GM23338 (cell line): Measurements from ENCODE around the gene CDH4. TPM values are rescaled to one million over a fixed set of nuclear protein-coding genes. Genes with fewer than 3 reads are reported as not detected.

ENCODE experiments used
- ATAC-seq: fragments of 200-7000 bp; cut with Tn5 transposase; 3 replicates; pipeline ENCODE4 v1.9.1; 2020
- DNase-seq: peaks from one replicate; pipeline ENCODE4 v3.0.0-alpha.2; 2015; ENCODE audit warnings: low spot score
- H2AFZ ChIP-seq: fragments of 200-600 bp; sonication (generic); 2 replicates; pipeline ENCODE4 v1.8.0; 2016; ENCODE audit warnings: antibody characterized with exemption, mild to moderate bottlenecking, moderate library complexity
- H3F3A ChIP-seq: fragments of 200-600 bp; sonication (generic); replicated peaks from 2 replicates; pipeline ENCODE4 v1.8.0; 2017; ENCODE audit warnings: antibody characterized with exemption, mixed run types, low read depth
- H3K27ac ChIP-seq: fragments of 200-600 bp; sonication (generic); 2 replicates; pipeline ENCODE4 v1.6.1; 2016; ENCODE audit warnings: low read depth
- H3K27me3 ChIP-seq: fragments of 200-600 bp; sonication (generic); 2 replicates; pipeline ENCODE4 v1.8.0; 2016; ENCODE audit warnings: mild to moderate bottlenecking, mixed run types, moderate library complexity; ENCODE audit not compliant: insufficient read depth
- H3K36me3 ChIP-seq: fragments of 200-600 bp; sonication (generic); 2 replicates; pipeline ENCODE4 v1.8.0; 2016; ENCODE audit warnings: mild to moderate bottlenecking; ENCODE audit not compliant: insufficient read depth
- H3K4me1 ChIP-seq: fragments of 200-600 bp; sonication (generic); 2 replicates; pipeline ENCODE4 v1.8.0; 2016; ENCODE audit warnings: mild to moderate bottlenecking, moderate library complexity; ENCODE audit not compliant: insufficient read depth
- H3K4me2 ChIP-seq: fragments of 200-600 bp; sonication (generic); 2 replicates; pipeline ENCODE4 v1.7.1; 2017; ENCODE audit warnings: mixed run types
- H3K4me3 ChIP-seq: fragments of 200-600 bp; sonication (generic); 2 replicates; pipeline ENCODE4 v1.6.1; 2016; ENCODE audit warnings: mixed run types
- H3K79me2 ChIP-seq: fragments of 200-600 bp; sonication (generic); replicated peaks from 2 replicates; pipeline ENCODE4 v1.8.0; 2017; ENCODE audit warnings: mild to moderate bottlenecking; ENCODE audit not compliant: insufficient read depth
- H3K9me2 ChIP-seq: fragments of 200-600 bp; sonication (generic); 2 replicates; pipeline ENCODE4 v1.8.0; 2017; ENCODE audit not compliant: insufficient read depth
- H4K20me1 ChIP-seq: fragments of 200-600 bp; sonication (generic); replicated peaks from 2 replicates; pipeline ENCODE4 v1.8.0; 2017; ENCODE audit warnings: mild to moderate bottlenecking; ENCODE audit not compliant: insufficient read depth
- H3K27ac Mint-ChIP-seq: 2 replicates; pipeline ENCODE4 v1.8.0; 2020; ENCODE audit warnings: inconsistent platforms, mild to moderate bottlenecking, moderate library complexity, mixed read lengths
- H3K27me3 Mint-ChIP-seq: 3 replicates; pipeline ENCODE4 v1.8.0; 2022; ENCODE audit warnings: low read depth, mild to moderate bottlenecking, moderate library complexity, mixed read lengths, inconsistent platforms; ENCODE audit not compliant: insufficient read depth, poor library complexity
- H3K36me3 Mint-ChIP-seq: 3 replicates; pipeline ENCODE4 v1.8.0; 2021; ENCODE audit warnings: low read depth, mild to moderate bottlenecking, inconsistent platforms, moderate library complexity, mixed read lengths
- H3K4me1 Mint-ChIP-seq: 3 replicates; pipeline ENCODE4 v1.8.0; 2020; ENCODE audit warnings: mild to moderate bottlenecking, inconsistent platforms, mixed read lengths
- H3K4me3 Mint-ChIP-seq: 3 replicates; pipeline ENCODE4 v1.8.0; 2021; ENCODE audit warnings: moderate library complexity, mild to moderate bottlenecking, inconsistent platforms, mixed read lengths
- H3K9me3 Mint-ChIP-seq: 3 replicates; pipeline ENCODE4 v1.8.0; 2020; ENCODE audit warnings: moderate library complexity, mild to moderate bottlenecking, inconsistent platforms, mixed read lengths
- CREB1 ChIP-seq: fragments of 250-450 bp; sonication (Bioruptor Pico); IDR thresholded peaks from 2 replicates; pipeline ENCODE4 v1.5.0; 2020; ENCODE audit warnings: low read depth, mild to moderate bottlenecking, moderate library complexity
- STAT1 ChIP-seq: IDR thresholded peaks from one replicate; pipeline ENCODE4 v1.6.1; 2016; ENCODE audit warnings: antibody characterized with exemption; ENCODE audit not compliant: unreplicated experiment
- ZNF114 ChIP-seq: fragments of 250-450 bp; sonication (Bioruptor Pico); IDR thresholded peaks from 2 replicates; pipeline ENCODE4 v1.5.0; 2020; ENCODE audit warnings: mild to moderate bottlenecking, moderate library complexity
- ZNF331 ChIP-seq: fragments of 250-450 bp; sonication (Bioruptor Pico); IDR thresholded peaks from 2 replicates; pipeline ENCODE4 v1.5.0; 2020; ENCODE audit warnings: low read depth, mild to moderate bottlenecking, moderate library complexity
- polyA plus RNA-seq: library from polyadenylated mRNA; unstranded; fragments of >200 nt; fragmentation: Nextera tagmentation; extraction: Ambion mirVana; gene quantifications from 2 replicates; pipeline ENCODE4 v1.2.1, GENCODE V29; 2016
- total RNA-seq: library from RNA; depleted of rRNA; stranded (reverse); fragments of >200 nt; shearing (Covaris generic); gene quantifications from 2 replicates; pipeline ENCODE4 v1.2.3, GENCODE V29; 2014
- TF ChIP-seq, protein P1 (sequence below): fragments of 250-450 bp; sonication (Bioruptor Pico); IDR thresholded peaks from 2 replicates; pipeline ENCODE4 v1.5.0; 2020; ENCODE audit warnings: mild to moderate bottlenecking, moderate library complexity
- TF ChIP-seq, protein P2 (sequence below), 2 experiments: fragments of 200-600 bp in 1 of 2; sonication (generic) in 1 of 2; conservative IDR thresholded peaks; 2 replicates each; pipeline versions ENCODE4 v1.5.1 to v1.6.1; 2016 to 2017; ENCODE audit warnings: antibody characterized with exemption in 2 of 2, low read depth in 2 of 2, mild to moderate bottlenecking in 2 of 2, moderate library complexity in 1 of 2
- TF ChIP-seq, protein P3 (sequence below): IDR thresholded peaks from one replicate; pipeline ENCODE4 v1.6.1; 2018; ENCODE audit warnings: antibody characterized with exemption; ENCODE audit not compliant: unreplicated experiment

The CDH4 gene
- total and polyA plus RNA-seq, 2 experiments from 2014 or later = 1.2 to 4.2 TPM

DNA sequence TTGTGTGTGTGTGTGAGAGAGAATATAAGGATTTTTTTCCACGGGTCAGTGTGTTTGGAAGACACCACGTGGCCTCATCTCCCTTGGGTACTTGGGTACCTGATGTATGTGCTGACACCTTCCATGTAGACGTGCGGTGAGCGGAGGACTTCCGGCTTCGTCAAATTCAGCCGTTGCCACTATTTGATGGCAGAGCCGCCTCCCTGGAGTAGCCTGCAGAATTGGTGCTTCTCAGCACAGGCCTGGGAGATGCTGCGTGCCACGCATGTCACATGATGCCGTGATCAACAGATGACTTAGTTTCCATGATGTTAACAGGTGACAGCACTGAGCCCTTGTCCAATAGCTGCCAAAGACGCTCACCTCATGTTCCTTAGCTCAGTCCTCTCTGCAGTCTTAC is 69.4 kb downstream of the CDH4 start:
- H3K27ac Mint-ChIP-seq = no peak overlapping the region
- Histone ChIP-seq H3K36me3 (no peaks in the 10 kb centered on the region), H2AFZ (no peak overlapping the region), H3F3A (no peaks in the 10 kb centered on the region), H3K27me3 (no peaks in the 10 kb centered on the region), H3K4me3 (no peak overlapping the region), H4K20me1 (no peaks in the 10 kb centered on the region), H3K79me2 (no peaks in the 10 kb centered on the region), H3K27ac (no peak overlapping the region), H3K9me2 (no peaks in the 10 kb centered on the region), H3K4me1 (no peaks in the 10 kb centered on the region), H3K4me2 (no peak overlapping the region)
- peaks cover 5% of the 10 kb centered on the region for H3K27me3 Mint-ChIP-seq
- no peak overlapping the region for H3K4me3 Mint-ChIP-seq
- peaks cover 11% of the 10 kb centered on the region for H3K4me1 Mint-ChIP-seq
- DNase-seq (no peak), ATAC-seq (no peak)
- no peaks in the 10 kb centered on the region for H3K36me3 Mint-ChIP-seq
- TF ChIP-seq, protein P1, sequence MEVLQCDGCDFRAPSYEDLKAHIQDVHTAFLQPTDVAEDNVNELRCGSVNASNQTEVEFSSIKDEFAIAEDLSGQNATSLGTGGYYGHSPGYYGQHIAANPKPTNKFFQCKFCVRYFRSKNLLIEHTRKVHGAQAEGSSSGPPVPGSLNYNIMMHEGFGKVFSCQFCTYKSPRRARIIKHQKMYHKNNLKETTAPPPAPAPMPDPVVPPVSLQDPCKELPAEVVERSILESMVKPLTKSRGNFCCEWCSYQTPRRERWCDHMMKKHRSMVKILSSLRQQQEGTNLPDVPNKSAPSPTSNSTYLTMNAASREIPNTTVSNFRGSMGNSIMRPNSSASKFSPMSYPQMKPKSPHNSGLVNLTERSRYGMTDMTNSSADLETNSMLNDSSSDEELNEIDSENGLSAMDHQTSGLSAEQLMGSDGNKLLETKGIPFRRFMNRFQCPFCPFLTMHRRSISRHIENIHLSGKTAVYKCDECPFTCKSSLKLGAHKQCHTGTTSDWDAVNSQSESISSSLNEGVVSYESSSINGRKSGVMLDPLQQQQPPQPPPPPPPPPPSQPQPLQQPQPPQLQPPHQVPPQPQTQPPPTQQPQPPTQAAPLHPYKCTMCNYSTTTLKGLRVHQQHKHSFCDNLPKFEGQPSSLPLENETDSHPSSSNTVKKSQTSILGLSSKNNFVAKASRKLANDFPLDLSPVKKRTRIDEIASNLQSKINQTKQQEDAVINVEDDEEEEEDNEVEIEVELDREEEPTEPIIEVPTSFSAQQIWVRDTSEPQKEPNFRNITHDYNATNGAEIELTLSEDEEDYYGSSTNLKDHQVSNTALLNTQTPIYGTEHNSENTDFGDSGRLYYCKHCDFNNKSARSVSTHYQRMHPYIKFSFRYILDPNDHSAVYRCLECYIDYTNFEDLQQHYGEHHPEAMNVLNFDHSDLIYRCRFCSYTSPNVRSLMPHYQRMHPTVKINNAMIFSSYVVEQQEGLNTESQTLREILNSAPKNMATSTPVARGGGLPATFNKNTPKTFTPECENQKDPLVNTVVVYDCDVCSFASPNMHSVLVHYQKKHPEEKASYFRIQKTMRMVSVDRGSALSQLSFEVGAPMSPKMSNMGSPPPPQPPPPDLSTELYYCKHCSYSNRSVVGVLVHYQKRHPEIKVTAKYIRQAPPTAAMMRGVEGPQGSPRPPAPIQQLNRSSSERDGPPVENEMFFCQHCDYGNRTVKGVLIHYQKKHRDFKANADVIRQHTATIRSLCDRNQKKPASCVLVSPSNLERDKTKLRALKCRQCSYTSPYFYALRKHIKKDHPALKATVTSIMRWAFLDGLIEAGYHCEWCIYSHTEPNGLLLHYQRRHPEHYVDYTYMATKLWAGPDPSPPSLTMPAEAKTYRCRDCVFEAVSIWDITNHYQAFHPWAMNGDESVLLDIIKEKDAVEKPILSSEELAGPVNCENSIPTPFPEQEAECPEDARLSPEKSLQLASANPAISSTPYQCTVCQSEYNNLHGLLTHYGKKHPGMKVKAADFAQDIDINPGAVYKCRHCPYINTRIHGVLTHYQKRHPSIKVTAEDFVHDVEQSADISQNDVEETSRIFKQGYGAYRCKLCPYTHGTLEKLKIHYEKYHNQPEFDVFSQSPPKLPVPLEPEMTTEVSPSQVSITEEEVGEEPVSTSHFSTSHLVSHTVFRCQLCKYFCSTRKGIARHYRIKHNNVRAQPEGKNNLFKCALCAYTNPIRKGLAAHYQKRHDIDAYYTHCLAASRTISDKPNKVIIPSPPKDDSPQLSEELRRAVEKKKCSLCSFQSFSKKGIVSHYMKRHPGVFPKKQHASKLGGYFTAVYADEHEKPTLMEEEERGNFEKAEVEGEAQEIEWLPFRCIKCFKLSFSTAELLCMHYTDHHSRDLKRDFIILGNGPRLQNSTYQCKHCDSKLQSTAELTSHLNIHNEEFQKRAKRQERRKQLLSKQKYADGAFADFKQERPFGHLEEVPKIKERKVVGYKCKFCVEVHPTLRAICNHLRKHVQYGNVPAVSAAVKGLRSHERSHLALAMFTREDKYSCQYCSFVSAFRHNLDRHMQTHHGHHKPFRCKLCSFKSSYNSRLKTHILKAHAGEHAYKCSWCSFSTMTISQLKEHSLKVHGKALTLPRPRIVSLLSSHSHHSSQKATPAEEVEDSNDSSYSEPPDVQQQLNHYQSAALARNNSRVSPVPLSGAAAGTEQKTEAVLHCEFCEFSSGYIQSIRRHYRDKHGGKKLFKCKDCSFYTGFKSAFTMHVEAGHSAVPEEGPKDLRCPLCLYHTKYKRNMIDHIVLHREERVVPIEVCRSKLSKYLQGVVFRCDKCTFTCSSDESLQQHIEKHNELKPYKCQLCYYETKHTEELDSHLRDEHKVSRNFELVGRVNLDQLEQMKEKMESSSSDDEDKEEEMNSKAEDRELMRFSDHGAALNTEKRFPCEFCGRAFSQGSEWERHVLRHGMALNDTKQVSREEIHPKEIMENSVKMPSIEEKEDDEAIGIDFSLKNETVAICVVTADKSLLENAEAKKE (CRISPR knock-in tag) = no peak
- TF ChIP-seq, protein P2, sequence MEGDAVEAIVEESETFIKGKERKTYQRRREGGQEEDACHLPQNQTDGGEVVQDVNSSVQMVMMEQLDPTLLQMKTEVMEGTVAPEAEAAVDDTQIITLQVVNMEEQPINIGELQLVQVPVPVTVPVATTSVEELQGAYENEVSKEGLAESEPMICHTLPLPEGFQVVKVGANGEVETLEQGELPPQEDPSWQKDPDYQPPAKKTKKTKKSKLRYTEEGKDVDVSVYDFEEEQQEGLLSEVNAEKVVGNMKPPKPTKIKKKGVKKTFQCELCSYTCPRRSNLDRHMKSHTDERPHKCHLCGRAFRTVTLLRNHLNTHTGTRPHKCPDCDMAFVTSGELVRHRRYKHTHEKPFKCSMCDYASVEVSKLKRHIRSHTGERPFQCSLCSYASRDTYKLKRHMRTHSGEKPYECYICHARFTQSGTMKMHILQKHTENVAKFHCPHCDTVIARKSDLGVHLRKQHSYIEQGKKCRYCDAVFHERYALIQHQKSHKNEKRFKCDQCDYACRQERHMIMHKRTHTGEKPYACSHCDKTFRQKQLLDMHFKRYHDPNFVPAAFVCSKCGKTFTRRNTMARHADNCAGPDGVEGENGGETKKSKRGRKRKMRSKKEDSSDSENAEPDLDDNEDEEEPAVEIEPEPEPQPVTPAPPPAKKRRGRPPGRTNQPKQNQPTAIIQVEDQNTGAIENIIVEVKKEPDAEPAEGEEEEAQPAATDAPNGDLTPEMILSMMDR (conservative IDR thresholded peaks at IDR 0.05; ENCODE audit: low read depth in 2 of 2) = no peak
- no peak for TF ChIP-seq CREB1 (CRISPR knock-in tag)
- TF ChIP-seq, protein P3, sequence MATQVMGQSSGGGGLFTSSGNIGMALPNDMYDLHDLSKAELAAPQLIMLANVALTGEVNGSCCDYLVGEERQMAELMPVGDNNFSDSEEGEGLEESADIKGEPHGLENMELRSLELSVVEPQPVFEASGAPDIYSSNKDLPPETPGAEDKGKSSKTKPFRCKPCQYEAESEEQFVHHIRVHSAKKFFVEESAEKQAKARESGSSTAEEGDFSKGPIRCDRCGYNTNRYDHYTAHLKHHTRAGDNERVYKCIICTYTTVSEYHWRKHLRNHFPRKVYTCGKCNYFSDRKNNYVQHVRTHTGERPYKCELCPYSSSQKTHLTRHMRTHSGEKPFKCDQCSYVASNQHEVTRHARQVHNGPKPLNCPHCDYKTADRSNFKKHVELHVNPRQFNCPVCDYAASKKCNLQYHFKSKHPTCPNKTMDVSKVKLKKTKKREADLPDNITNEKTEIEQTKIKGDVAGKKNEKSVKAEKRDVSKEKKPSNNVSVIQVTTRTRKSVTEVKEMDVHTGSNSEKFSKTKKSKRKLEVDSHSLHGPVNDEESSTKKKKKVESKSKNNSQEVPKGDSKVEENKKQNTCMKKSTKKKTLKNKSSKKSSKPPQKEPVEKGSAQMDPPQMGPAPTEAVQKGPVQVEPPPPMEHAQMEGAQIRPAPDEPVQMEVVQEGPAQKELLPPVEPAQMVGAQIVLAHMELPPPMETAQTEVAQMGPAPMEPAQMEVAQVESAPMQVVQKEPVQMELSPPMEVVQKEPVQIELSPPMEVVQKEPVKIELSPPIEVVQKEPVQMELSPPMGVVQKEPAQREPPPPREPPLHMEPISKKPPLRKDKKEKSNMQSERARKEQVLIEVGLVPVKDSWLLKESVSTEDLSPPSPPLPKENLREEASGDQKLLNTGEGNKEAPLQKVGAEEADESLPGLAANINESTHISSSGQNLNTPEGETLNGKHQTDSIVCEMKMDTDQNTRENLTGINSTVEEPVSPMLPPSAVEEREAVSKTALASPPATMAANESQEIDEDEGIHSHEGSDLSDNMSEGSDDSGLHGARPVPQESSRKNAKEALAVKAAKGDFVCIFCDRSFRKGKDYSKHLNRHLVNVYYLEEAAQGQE = no peak
- no peak for TF ChIP-seq ZNF331 (CRISPR knock-in tag)
- TF ChIP-seq ZNF114 (CRISPR knock-in tag) = no peak
- TF ChIP-seq STAT1 = no peak
- no peaks in the 10 kb centered on the region for H3K9me3 Mint-ChIP-seq
